A549 (cell line): ENCODE measurements around the gene NEMF.

Experiments
- EP300 ChIP-seq, 2 experiments: fragments of >200 bp; sonication (Bioruptor Twin); formaldehyde crosslinking; IDR thresholded peaks; 2 replicates in 1 of 2; 3 replicates in 1 of 2; pipeline ENCODE4 v1.6.1; 2016 to 2017
- ESRRA ChIP-seq: fragments of 150-350 bp; IDR thresholded peaks from 2 replicates; pipeline ENCODE4 v1.6.1; 2014; ENCODE audit warnings: mild to moderate bottlenecking, low read length, borderline replicate concordance
- POLR2A ChIP-seq: IDR thresholded peaks from 2 replicates; pipeline ENCODE4 v1.6.1; 2012; ENCODE audit warnings: mild to moderate bottlenecking, low read length
- ZNF302 ChIP-seq: fragments of 250-450 bp; sonication (Bioruptor Pico); IDR thresholded peaks from 2 replicates; pipeline ENCODE4 v1.9.0; 2021; ENCODE audit warnings: inconsistent platforms, mild to moderate bottlenecking, moderate library complexity
- TF ChIP-seq, protein P1 (sequence below): fragments of >200 bp; sonication (Bioruptor Twin); formaldehyde crosslinking; IDR thresholded peaks from 3 replicates; pipeline ENCODE4 v1.5.1; 2016

DNA sequence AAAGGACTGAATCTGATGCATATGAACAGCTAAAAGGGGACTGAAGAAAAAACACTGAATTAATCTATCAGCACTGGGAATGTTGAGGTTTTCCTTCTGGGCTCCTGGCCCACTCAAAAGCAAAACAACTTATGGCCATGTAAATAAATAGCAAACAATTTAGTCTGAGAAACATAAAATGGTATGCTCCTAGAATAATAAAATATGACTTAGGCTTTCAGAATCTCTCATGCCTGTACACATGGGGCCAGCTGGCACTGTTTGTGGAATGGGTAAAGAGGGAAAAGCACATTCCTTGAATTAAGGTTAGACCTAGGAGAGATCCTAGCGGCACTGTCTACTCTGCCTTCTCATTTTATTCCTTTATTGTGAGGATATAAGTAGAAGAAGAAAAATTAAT lies 78.5 kb downstream of the NEMF start:
- TF ChIP-seq, protein P1, sequence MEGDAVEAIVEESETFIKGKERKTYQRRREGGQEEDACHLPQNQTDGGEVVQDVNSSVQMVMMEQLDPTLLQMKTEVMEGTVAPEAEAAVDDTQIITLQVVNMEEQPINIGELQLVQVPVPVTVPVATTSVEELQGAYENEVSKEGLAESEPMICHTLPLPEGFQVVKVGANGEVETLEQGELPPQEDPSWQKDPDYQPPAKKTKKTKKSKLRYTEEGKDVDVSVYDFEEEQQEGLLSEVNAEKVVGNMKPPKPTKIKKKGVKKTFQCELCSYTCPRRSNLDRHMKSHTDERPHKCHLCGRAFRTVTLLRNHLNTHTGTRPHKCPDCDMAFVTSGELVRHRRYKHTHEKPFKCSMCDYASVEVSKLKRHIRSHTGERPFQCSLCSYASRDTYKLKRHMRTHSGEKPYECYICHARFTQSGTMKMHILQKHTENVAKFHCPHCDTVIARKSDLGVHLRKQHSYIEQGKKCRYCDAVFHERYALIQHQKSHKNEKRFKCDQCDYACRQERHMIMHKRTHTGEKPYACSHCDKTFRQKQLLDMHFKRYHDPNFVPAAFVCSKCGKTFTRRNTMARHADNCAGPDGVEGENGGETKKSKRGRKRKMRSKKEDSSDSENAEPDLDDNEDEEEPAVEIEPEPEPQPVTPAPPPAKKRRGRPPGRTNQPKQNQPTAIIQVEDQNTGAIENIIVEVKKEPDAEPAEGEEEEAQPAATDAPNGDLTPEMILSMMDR = no peak
- TF ChIP-seq EP300 (IDR thresholded peaks at IDR 0.05) (no peak), POLR2A (no peak), ESRRA (no peak), ZNF302 (no peak)
